ENCODE measurements around the gene CDH4. TPM values are rescaled to one million over a fixed set of nuclear protein-coding genes. Genes with fewer than 3 reads are reported as not detected.

Gene CDH4
- total and polyA plus RNA-seq, 2 of the 4 experiments (the other 2 are of a cell fraction), result 1.6 to 3.5 TPM

- Histone ChIP-seq H3K23ac (ENCODE audit: low read depth, low read length) (no peak overlapping the region), H3K9me1 (ENCODE audit: insufficient read depth, low read length) (no peaks in the 10 kb centered on the region), H3K4me1 (ENCODE audit: control insufficient read depth, insufficient read depth, low read length) (no peaks in the 10 kb centered on the region), H2BK15ac (ENCODE audit: low read depth, low read length) (no peak overlapping the region), H3K4me2 (ENCODE audit: low read depth, low read length) (no peak overlapping the region), H2BK20ac (ENCODE audit: low read depth, low read length) (no peak overlapping the region), H3K18ac (ENCODE audit: low read depth, low read length) (no peak overlapping the region), H2AFZ (replicated peaks; ENCODE audit: low read length, poor library complexity) (no peak overlapping the region), H2AK9ac (replicated peaks; ENCODE audit: low read depth, low read length, poor library complexity) (no peak overlapping the region), H2AK5ac (ENCODE audit: low read depth, low read length) (no peak overlapping the region), H3K14ac (replicated peaks; ENCODE audit: low read depth, low read length) (no peak overlapping the region), H3K4me3 (ENCODE audit: insufficient read depth, low read depth, low read length) (no peak overlapping the region), H2BK5ac (ENCODE audit: low read depth, low read length, poor library complexity, severe bottlenecking) (no peak overlapping the region), H4K8ac (ENCODE audit: low read depth in 2 of 2, low read length in 2 of 2) (no peak overlapping the region), H3K9ac (ENCODE audit: low read depth, low read length) (no peak overlapping the region), H4K20me1 (ENCODE audit: insufficient read depth, low read length) (no peaks in the 10 kb centered on the region), H3K4ac (ENCODE audit: low read depth, low read length) (no peak overlapping the region), H3K27me3 (ENCODE audit: control insufficient read depth, insufficient read depth, low read length) (no peaks in the 10 kb centered on the region), H3K27ac (ENCODE audit: insufficient read depth, low read length) (no peak overlapping the region), H2BK120ac (ENCODE audit: low read depth, low read length) (no peak overlapping the region), H3K9me3 (ENCODE audit: control insufficient read depth, insufficient read depth, low read length) (no peaks in the 10 kb centered on the region; the same call in 1 of the 2 replicates), H3K79me1 (ENCODE audit: low read depth in 1 of 2, low read length in 2 of 2) (no peaks in the 10 kb centered on the region), H3K36me3 (ENCODE audit: control insufficient read depth, insufficient read depth, low read length) (no peaks in the 10 kb centered on the region), H4K5ac (ENCODE audit: low read depth, low read length) (no peak overlapping the region), H3K56ac (ENCODE audit: extremely low read depth, insufficient read depth, low read length) (no peak overlapping the region), H4K91ac (ENCODE audit: insufficient read depth, low read depth, low read length) (no peak overlapping the region)
- intact Hi-C loops (cut with micrococcal nuclease), result no loop called here
- in situ Hi-C loops (cut with MboI; ENCODE audit: low sequenced_read_pairs), result no loop called here
- ATAC-seq (ENCODE audit: low read depth) (no peak), DNase-seq (no peak)
- POLR2A ChIA-PET (ENCODE audit: unreplicated experiment), result no interaction called here
- CTCF ChIA-PET, result no interaction called here
- TF ChIP-seq ELK1 (IDR thresholded peaks at IDR 0.05; ENCODE audit: borderline replicate concordance, low read depth, low read length) (no peak), POLR2A (IDR thresholded peaks at IDR 0.05; ENCODE audit: low read depth, low read length) (no peak), RCOR1 (IDR thresholded peaks at IDR 0.05; ENCODE audit: insufficient replicate concordance, low read length) (no peak), CEBPB (IDR thresholded peaks at IDR 0.05; ENCODE audit: low read depth, low read length) (no peak), RFX5 (IDR thresholded peaks at IDR 0.05; ENCODE audit: low read depth, low read length) (no peak)
- TF ChIP-seq, protein P1, sequence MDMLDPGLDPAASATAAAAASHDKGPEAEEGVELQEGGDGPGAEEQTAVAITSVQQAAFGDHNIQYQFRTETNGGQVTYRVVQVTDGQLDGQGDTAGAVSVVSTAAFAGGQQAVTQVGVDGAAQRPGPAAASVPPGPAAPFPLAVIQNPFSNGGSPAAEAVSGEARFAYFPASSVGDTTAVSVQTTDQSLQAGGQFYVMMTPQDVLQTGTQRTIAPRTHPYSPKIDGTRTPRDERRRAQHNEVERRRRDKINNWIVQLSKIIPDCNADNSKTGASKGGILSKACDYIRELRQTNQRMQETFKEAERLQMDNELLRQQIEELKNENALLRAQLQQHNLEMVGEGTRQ (IDR thresholded peaks at IDR 0.05; ENCODE audit: low read depth, low read length), result no peak
- dilution Hi-C loops (cut with HindIII; ENCODE audit: low sequenced_read_pairs, unreplicated experiment), result no loop called here
- WGBS, 2 experiments (ENCODE audit: extremely low coverage in 2 of 2, insufficient read length in 1 of 2), result no CpG with 5 or more reads among the region's 21 CpGs
- BruUV-seq (replicated peaks), result no TSS peak
Measured at GRCh38 chr20:61656198-61656597, 404.1 kb downstream of the CDH4 start.

All from IMR-90 (cell line).